NT2/D1 (cell line): ENCODE data around the gene ADAMTS7.

Experiments
- SUZ12 ChIP-seq: IDR thresholded peaks from 2 replicates; pipeline ENCODE4 v1.6.1; 2011; ENCODE audit not compliant: insufficient read length, insufficient read depth; ENCODE audit errors: extremely low read depth
- YY1 ChIP-seq: IDR thresholded peaks from 2 replicates; pipeline ENCODE4 v1.6.1; 2011; ENCODE audit not compliant: insufficient read length, insufficient read depth
- ZNF274 ChIP-seq: IDR thresholded peaks from 2 replicates; pipeline ENCODE4 v1.6.1; 2011; ENCODE audit warnings: mild to moderate bottlenecking, low read depth, low read length

DNA sequence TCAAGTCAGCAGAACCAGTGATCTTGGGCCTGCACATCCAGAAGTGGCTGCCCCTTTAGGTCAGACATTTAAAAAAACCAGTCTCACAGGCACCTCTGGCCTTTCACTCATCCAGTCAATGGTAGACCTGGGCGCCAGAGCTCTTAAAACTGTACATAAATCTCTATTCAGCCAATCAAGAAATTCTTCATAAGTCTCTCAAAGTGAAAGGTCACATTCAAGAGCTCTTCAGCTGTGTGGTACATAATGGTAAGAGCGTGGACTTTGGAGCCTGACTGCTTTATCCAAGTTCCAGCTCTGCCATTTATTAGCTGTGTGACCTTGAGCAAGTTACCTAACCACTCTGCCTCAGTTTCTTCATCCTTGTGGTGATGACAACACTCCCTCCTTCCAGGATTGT is 39.1 kb upstream of the ADAMTS7 start:
- TF ChIP-seq SUZ12 (no peak), YY1 (no peak), ZNF274 (no peak)
